HepG2 (cell line): ENCODE measurements around the gene PSMD12. TPM values are rescaled to one million over a fixed set of nuclear protein-coding genes. Genes with fewer than 3 reads are reported as not detected.

Source experiments
- ARNT2 ChIP-seq: sonication (generic); formaldehyde crosslinking; IDR thresholded peaks from 2 replicates; pipeline ENCODE4 v1.8.0; 2022; ENCODE audit warnings: mild to moderate bottlenecking, low read depth, missing genetic modification reagents, moderate library complexity
- HDAC1 ChIP-seq: sonication (generic); formaldehyde crosslinking; IDR thresholded peaks from 2 replicates; pipeline ENCODE4 v1.5.1; 2020; ENCODE audit warnings: mild to moderate bottlenecking, missing genetic modification reagents
- HNRNPLL ChIP-seq: fragments of 200-400 bp; formaldehyde crosslinking; IDR thresholded peaks from 2 replicates; pipeline ENCODE4 v1.6.1; 2017; ENCODE audit warnings: mild to moderate bottlenecking, low read depth, low read length; ENCODE audit not compliant: poor library complexity, severe bottlenecking
- JUNB ChIP-seq: sonication (generic); formaldehyde crosslinking; IDR thresholded peaks from 2 replicates; pipeline ENCODE4 v1.8.0; 2022; ENCODE audit warnings: missing genetic modification reagents, mild to moderate bottlenecking, borderline replicate concordance
- NCOA1 ChIP-seq: sonication (generic); formaldehyde crosslinking; IDR thresholded peaks from 2 replicates; pipeline ENCODE4 v1.9.0; 2021; ENCODE audit warnings: missing genetic modification reagents
- USF2 ChIP-seq, 2 experiments: sonication (generic) in 1 of 2; formaldehyde crosslinking in 1 of 2; IDR thresholded peaks; 2 replicates each; pipeline versions ENCODE4 v1.5.1 to v1.6.1; 2011 to 2020; ENCODE audit warnings: borderline replicate concordance in 1 of 2, low read depth in 1 of 2, low read length in 1 of 2, mild to moderate bottlenecking in 1 of 2, missing genetic modification reagents in 1 of 2, moderate library complexity in 1 of 2
- ZNF143 ChIP-seq: sonication (generic); formaldehyde crosslinking; IDR thresholded peaks from 2 replicates; pipeline ENCODE4 v1.4.0; 2020; ENCODE audit warnings: missing genetic modification reagents
- ZNF318 ChIP-seq: sonication (generic); formaldehyde crosslinking; IDR thresholded peaks from 2 replicates; pipeline ENCODE4 v1.4.0; 2020; ENCODE audit warnings: mild to moderate bottlenecking, missing genetic modification reagents
- ZNF441 ChIP-seq: sonication (generic); formaldehyde crosslinking; IDR thresholded peaks from 2 replicates; pipeline ENCODE4 v1.7.0; 2021; ENCODE audit warnings: missing genetic modification reagents, borderline replicate concordance
- ZNF503 ChIP-seq: sonication (generic); formaldehyde crosslinking; IDR thresholded peaks from 2 replicates; pipeline ENCODE4 v1.4.0; 2020; ENCODE audit warnings: missing genetic modification reagents
- ZNF670 ChIP-seq: sonication (generic); formaldehyde crosslinking; IDR thresholded peaks from 2 replicates; pipeline ENCODE4 v1.8.0; 2022; ENCODE audit warnings: mild to moderate bottlenecking, missing genetic modification reagents, borderline replicate concordance
- polyA plus RNA-seq, 8 experiments: library from polyadenylated mRNA; depleted of rRNA in 3 of 8; stranded (reverse) in 7 of 8; unstranded in 1 of 8; fragments of >200 nt; fragmentation: Illumina TruSeq in 4 of 8; extraction: Trizol in 4 of 8; gene quantifications; 2 replicates each; pipeline versions ENCODE4 v1.2.1 to v1.2.3, GENCODE V29; 2011 to 2016; ENCODE audit warnings: low read depth in 4 of 8, missing spikeins in 1 of 8, mixed read lengths in 1 of 8; ENCODE audit not compliant: insufficient read depth in 1 of 8
- total RNA-seq, 5 experiments: library from RNA; depleted of rRNA; stranded (reverse); fragments of >200 nt; fragmentation: Illumina TruSeq; extraction: Trizol; gene quantifications; 2 replicates each; pipeline ENCODE4 v1.2.3, GENCODE V29; 2016; ENCODE audit warnings: low read depth in 1 of 5
- TF ChIP-seq, protein P1 (sequence below): sonication (generic); formaldehyde crosslinking; IDR thresholded peaks from 2 replicates; pipeline ENCODE4 v1.9.0; 2021; ENCODE audit warnings: missing genetic modification reagents, borderline replicate concordance

PSMD12 gene
- total and polyA plus RNA-seq, 2 of the 13 experiments (the other 11 are each of a cell fraction or from before 2014, with no cell fraction given): 27.4 to 71.7 TPM

- TF ChIP-seq, protein P1, sequence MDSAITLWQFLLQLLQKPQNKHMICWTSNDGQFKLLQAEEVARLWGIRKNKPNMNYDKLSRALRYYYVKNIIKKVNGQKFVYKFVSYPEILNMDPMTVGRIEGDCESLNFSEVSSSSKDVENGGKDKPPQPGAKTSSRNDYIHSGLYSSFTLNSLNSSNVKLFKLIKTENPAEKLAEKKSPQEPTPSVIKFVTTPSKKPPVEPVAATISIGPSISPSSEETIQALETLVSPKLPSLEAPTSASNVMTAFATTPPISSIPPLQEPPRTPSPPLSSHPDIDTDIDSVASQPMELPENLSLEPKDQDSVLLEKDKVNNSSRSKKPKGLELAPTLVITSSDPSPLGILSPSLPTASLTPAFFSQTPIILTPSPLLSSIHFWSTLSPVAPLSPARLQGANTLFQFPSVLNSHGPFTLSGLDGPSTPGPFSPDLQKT (CRISPR knock-in tag): 0 out of 2 replicates have a peak, but pooled peaks have one; percentile 40
- 0 out of 2 replicates have a peak, but pooled peaks have one; percentile 14 for TF ChIP-seq ZNF670 (CRISPR knock-in tag)
- TF ChIP-seq USF2 (IDR thresholded peaks at IDR 0.05; ENCODE audit: low read depth, low read length): no peak
- no peak for TF ChIP-seq USF2 (CRISPR knock-in tag; IDR thresholded peaks at IDR 0.05; ENCODE audit: borderline replicate concordance)
- TF ChIP-seq ZNF441 (CRISPR knock-in tag): peak; percentile 57
- no peak for TF ChIP-seq JUNB
- peak; percentile 40; the same call in 1 of the 2 replicates for TF ChIP-seq ZNF503 (CRISPR knock-in tag)
- TF ChIP-seq HDAC1 (CRISPR knock-in tag): peak; percentile 63
- TF ChIP-seq ZNF318 (CRISPR knock-in tag): no peak
- 0 out of 2 replicates have a peak, but pooled peaks have one; percentile 52 for TF ChIP-seq ZNF143 (CRISPR knock-in tag)
- peak; percentile 61 for TF ChIP-seq HNRNPLL
- no peak for TF ChIP-seq NCOA1 (CRISPR knock-in tag)
- peak; percentile 80 for TF ChIP-seq ARNT2 (CRISPR knock-in tag)
Observed at GRCh38 chr17:67378454-67379250, 12.3 kb upstream of the PSMD12 start (continued).
